HL-60/S4 treated with phorbol 12-myristate 13-acetate at 8.2 ng/mL for 4 days and 3 days (cell line): ENCODE data around the gene SDF2L1.
"Not testable (repeated sequence)": the region's sequence is repeated elsewhere in the genome, so short reads cannot be mapped to it uniquely, and the experiment has no call there.

ENCODE experiments used
- in situ Hi-C: fragments of 300-500 bp; cut with MboI; formaldehyde crosslinking; loops from 2 replicates; pipeline ENCODE4 v1.15.0; 2022; ENCODE audit warnings: low sequenced_read_pairs

Gene SDF2L1

GRCh38 chr22:21636629-21637218 lies 5.4 kb upstream of the SDF2L1 start:
- in situ Hi-C loops = no loop called here

GRCh38 chr22:21637450-21637849 lies 4.7 kb upstream of the SDF2L1 start:
- in situ Hi-C loops = not testable (repeated sequence)

GRCh38 chr22:21639359-21639758 lies 2.7 kb upstream of the SDF2L1 start:
- in situ Hi-C loops = no loop called here

GRCh38 chr22:21640810-21641209 lies 1.3 kb upstream of the SDF2L1 start:
- in situ Hi-C loops = no loop called here

- in situ Hi-C loops = no loop called here
These were observed 699 bp upstream of the SDF2L1 start for GRCh38 chr22:21641417-21641788.

GRCh38 chr22:21642584-21643448 lies 714 bp downstream of the SDF2L1 start:
- in situ Hi-C loops = no loop called here

- in situ Hi-C loops = no loop called here
These were observed 1.6 kb downstream of the SDF2L1 start for GRCh38 chr22:21643533-21644357.

- in situ Hi-C loops = not testable (repeated sequence)
These were observed 3.4 kb downstream of the SDF2L1 start for GRCh38 chr22:21645513-21645912.

- in situ Hi-C loops = no loop called here
These were observed 4.8 kb downstream of the SDF2L1 start for GRCh38 chr22:21646608-21647590.

GRCh38 chr22:21650280-21650679 lies 8.2 kb downstream of the SDF2L1 start:
- in situ Hi-C loops = no loop called here

GRCh38 chr22:21650823-21651520 lies 8.9 kb downstream of the SDF2L1 start:
- in situ Hi-C loops = no loop called here

GRCh38 chr22:21651521-21652009 lies 9.5 kb downstream of the SDF2L1 start:
- in situ Hi-C loops = no loop called here

GRCh38 chr22:21652010-21652546 lies 10.0 kb downstream of the SDF2L1 start:
- in situ Hi-C loops = no loop called here

- in situ Hi-C loops = no loop called here
These were observed 10.7 kb downstream of the SDF2L1 start for GRCh38 chr22:21652547-21653545.

- in situ Hi-C loops = no loop called here
These were observed 14.9 kb downstream of the SDF2L1 start for GRCh38 chr22:21657020-21657359.

GRCh38 chr22:21657360-21658032 lies 15.4 kb downstream of the SDF2L1 start:
- in situ Hi-C loops = no loop called here

GRCh38 chr22:21659864-21660525 lies 17.9 kb downstream of the SDF2L1 start:
- in situ Hi-C loops = no loop called here
